ENCODE data around the gene MAPK8IP1. TPM values are rescaled to one million over a fixed set of nuclear protein-coding genes. Genes with fewer than 3 reads are reported as not detected.

MAPK8IP1 gene
- total and polyA plus RNA-seq, 2 donors (not counting 3 experiments of a cell fraction or from before 2014, with no cell fraction given), result 4.1 to 4.8 TPM

GRCh38 chr11:45931739-45932138, 46.3 kb downstream of the MAPK8IP1 start:
- DNase-seq (ENCODE audit: low read depth, low spot score), result no peak
- CTCF ChIA-PET, result no interaction called here
- Histone ChIP-seq H3K9ac (replicated peaks; ENCODE audit: extremely low read depth, insufficient read depth, low read length) (no peak overlapping the region), H3K9me1 (replicated peaks; ENCODE audit: control insufficient read depth, extremely low read depth, insufficient read depth, low read length) (no peaks in the 10 kb centered on the region), H3K27me3 (ENCODE audit: control insufficient read depth in 2 of 2, insufficient read depth in 2 of 2, low read length in 2 of 2) (no peaks in the 10 kb centered on the region), H3K4me1 (ENCODE audit: control insufficient read depth, extremely low read depth, insufficient read depth, low read length) (no peaks in the 10 kb centered on the region), H3K4me2 (ENCODE audit: insufficient read depth, low read length) (no peak overlapping the region), H3K9me3 (replicated peaks; ENCODE audit: control insufficient read depth, insufficient read depth, low read length) (no peaks in the 10 kb centered on the region), H4K20me1 (replicated peaks; ENCODE audit: control insufficient read depth, extremely low read depth, insufficient read depth, low read length) (no peaks in the 10 kb centered on the region), H2AFZ (ENCODE audit: low read depth, low read length) (no peak overlapping the region), H3K36me3 (ENCODE audit: control insufficient read depth in 2 of 2, extremely low read depth in 1 of 2, insufficient read depth in 2 of 2, low read length in 2 of 2) (peaks cover 0 to 35% of the 10 kb centered on the region in 2 experiments), H3K27ac (ENCODE audit: insufficient read depth, low read depth, low read length) (no peak overlapping the region), H3K79me2 (ENCODE audit: control insufficient read depth, insufficient read depth, low read length) (no peaks in the 10 kb centered on the region), H3K4me3 (replicated peaks in 1 of 3; ENCODE audit: insufficient read depth in 1 of 3, low read depth in 1 of 3, low read length in 3 of 3) (no peak overlapping the region)
- dilution Hi-C loops (cut with MboI; ENCODE audit: extremely low pct_ligation_motif_present, low sequenced_read_pairs) (no loop called here), intact Hi-C loops (cut with micrococcal nuclease) (no loop called here)
- BruUV-seq (replicated peaks), result no TSS peak
- POLR2A ChIA-PET, result no interaction called here
- TF ChIP-seq FOS (IDR thresholded peaks at IDR 0.05; ENCODE audit: borderline replicate concordance, insufficient read depth, low read length) (no peak), MAX (IDR thresholded peaks at IDR 0.05; ENCODE audit: insufficient read depth, insufficient read length) (no peak), GATA2 (IDR thresholded peaks at IDR 0.05; ENCODE audit: insufficient read depth, insufficient read length, low read depth, low read length) (no peak)
- TF ChIP-seq, protein P1, sequence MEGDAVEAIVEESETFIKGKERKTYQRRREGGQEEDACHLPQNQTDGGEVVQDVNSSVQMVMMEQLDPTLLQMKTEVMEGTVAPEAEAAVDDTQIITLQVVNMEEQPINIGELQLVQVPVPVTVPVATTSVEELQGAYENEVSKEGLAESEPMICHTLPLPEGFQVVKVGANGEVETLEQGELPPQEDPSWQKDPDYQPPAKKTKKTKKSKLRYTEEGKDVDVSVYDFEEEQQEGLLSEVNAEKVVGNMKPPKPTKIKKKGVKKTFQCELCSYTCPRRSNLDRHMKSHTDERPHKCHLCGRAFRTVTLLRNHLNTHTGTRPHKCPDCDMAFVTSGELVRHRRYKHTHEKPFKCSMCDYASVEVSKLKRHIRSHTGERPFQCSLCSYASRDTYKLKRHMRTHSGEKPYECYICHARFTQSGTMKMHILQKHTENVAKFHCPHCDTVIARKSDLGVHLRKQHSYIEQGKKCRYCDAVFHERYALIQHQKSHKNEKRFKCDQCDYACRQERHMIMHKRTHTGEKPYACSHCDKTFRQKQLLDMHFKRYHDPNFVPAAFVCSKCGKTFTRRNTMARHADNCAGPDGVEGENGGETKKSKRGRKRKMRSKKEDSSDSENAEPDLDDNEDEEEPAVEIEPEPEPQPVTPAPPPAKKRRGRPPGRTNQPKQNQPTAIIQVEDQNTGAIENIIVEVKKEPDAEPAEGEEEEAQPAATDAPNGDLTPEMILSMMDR (IDR thresholded peaks at IDR 0.05; ENCODE audit: extremely low read depth in 1 of 2, insufficient read depth in 1 of 2, low read depth in 1 of 2, low read length in 2 of 2), result no peak
- FAIRE-seq, result no peak

GRCh38 chr11:45932217-45932616, 46.8 kb downstream of the MAPK8IP1 start:
- no peaks in the 10 kb centered on the region for H3K27me3 ChIP-seq (ENCODE audit: control insufficient read depth in 2 of 2, insufficient read depth in 2 of 2, low read length in 2 of 2)
- POLR2A ChIA-PET, result no interaction called here
- CTCF ChIA-PET, result no interaction called here
- no peak for DNase-seq (ENCODE audit: low read depth, low spot score)
- H3K79me2 ChIP-seq (ENCODE audit: control insufficient read depth, insufficient read depth, low read length), result no peaks in the 10 kb centered on the region
- intact Hi-C loops (cut with micrococcal nuclease) (no loop called here), dilution Hi-C loops (cut with MboI; ENCODE audit: extremely low pct_ligation_motif_present, low sequenced_read_pairs) (no loop called here)
- H3K27ac ChIP-seq (ENCODE audit: insufficient read depth, low read depth, low read length), result no peak overlapping the region
- H3K4me1 ChIP-seq (ENCODE audit: control insufficient read depth, extremely low read depth, insufficient read depth, low read length), result no peaks in the 10 kb centered on the region
- no peak overlapping the region for H3K4me2 ChIP-seq (ENCODE audit: insufficient read depth, low read length)
- no peak overlapping the region for H3K4me3 ChIP-seq (replicated peaks in 1 of 3; ENCODE audit: insufficient read depth in 1 of 3, low read depth in 1 of 3, low read length in 3 of 3)
- peaks cover 0 to 35% of the 10 kb centered on the region in 2 experiments for H3K36me3 ChIP-seq (ENCODE audit: control insufficient read depth in 2 of 2, extremely low read depth in 1 of 2, insufficient read depth in 2 of 2, low read length in 2 of 2)
- H3K9ac ChIP-seq (replicated peaks; ENCODE audit: extremely low read depth, insufficient read depth, low read length), result no peak overlapping the region
- H3K9me3 ChIP-seq (replicated peaks; ENCODE audit: control insufficient read depth, insufficient read depth, low read length), result no peaks in the 10 kb centered on the region
- H4K20me1 ChIP-seq (replicated peaks; ENCODE audit: control insufficient read depth, extremely low read depth, insufficient read depth, low read length), result no peaks in the 10 kb centered on the region
- no peak for FAIRE-seq
- no peak overlapping the region for H2AFZ ChIP-seq (ENCODE audit: low read depth, low read length)
- BruUV-seq (replicated peaks), result no TSS peak
- TF ChIP-seq GATA2 (IDR thresholded peaks at IDR 0.05; ENCODE audit: insufficient read depth, insufficient read length, low read depth, low read length), result no peak
- no peak for TF ChIP-seq FOS (IDR thresholded peaks at IDR 0.05; ENCODE audit: borderline replicate concordance, insufficient read depth, low read length)
- no peak for TF ChIP-seq POLR2AphosphoS5 (IDR thresholded peaks at IDR 0.05; ENCODE audit: insufficient read depth, low read depth, low read length)
- TF ChIP-seq JUN (IDR thresholded peaks at IDR 0.05; ENCODE audit: borderline replicate concordance, insufficient read depth, insufficient read length, low read depth), result no peak
- TF ChIP-seq EZH2 (IDR thresholded peaks at IDR 0.05; ENCODE audit: borderline replicate concordance, low read depth, low read length, severe bottlenecking), result no peak
- no peak for TF ChIP-seq MYC (IDR thresholded peaks at IDR 0.05; ENCODE audit: low read depth, low read length)
- TF ChIP-seq MAX (IDR thresholded peaks at IDR 0.05; ENCODE audit: insufficient read depth, insufficient read length), result no peak
- TF ChIP-seq POLR2A (IDR thresholded peaks at IDR 0.05; ENCODE audit: low read depth, low read length), result no peak
- TF ChIP-seq, protein P1 (IDR thresholded peaks at IDR 0.05; ENCODE audit: extremely low read depth in 1 of 2, insufficient read depth in 1 of 2, low read depth in 1 of 2, low read length in 2 of 2), result no peak
- H3K9me1 ChIP-seq (replicated peaks; ENCODE audit: control insufficient read depth, extremely low read depth, insufficient read depth, low read length), result no peaks in the 10 kb centered on the region
